Measurements from ENCODE around the gene OSGIN1. TPM values are rescaled to one million over a fixed set of nuclear protein-coding genes. Genes with fewer than 3 reads are reported as not detected.

The OSGIN1 gene
- total RNA-seq, 1 experiment from 2014 or later, result 9.8 TPM

DNA sequence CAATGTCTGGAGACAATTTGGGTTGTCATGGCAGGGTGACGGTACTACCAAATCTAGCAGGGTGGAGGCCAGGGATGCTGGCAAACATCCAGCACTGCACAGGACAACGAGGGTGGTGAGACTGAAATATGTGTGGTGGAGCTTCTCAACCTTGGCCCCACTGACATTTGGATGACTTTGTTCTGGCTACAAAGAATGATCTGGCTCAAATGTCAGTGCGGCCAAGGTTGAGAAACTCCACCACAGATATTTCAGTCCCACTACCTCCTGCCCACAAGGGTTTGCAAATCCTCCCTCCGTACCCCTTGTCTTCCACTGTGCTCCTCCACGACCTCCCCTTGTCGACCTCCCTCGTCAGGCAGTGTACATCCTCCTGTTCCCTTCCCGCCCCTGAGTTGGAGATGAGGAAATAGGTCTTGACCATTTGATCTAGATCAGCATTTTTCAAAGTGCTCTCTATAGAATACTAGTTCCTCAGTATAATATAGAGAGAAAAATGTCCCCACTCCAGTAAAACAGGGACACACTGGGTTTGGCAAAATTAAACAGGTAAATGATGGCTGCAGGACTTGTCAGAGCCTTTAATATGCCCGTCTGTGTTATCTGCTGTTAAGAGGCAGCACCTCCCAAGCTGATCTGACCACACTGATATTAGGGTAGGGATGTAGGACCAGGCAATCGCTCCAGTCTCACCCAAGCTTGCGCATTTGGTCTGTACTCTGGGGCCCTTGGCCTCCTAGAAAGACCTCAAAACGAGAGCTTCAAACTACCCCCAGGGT, 6.8 kb downstream of the OSGIN1 start:
- no peak for ATAC-seq
- no TSS peak for BruUV-seq (replicated peaks)
- Histone ChIP-seq H3K9me3 (ENCODE audit: low read length) (no peaks in the 10 kb centered on the region), H3K9ac (ENCODE audit: low read length) (no peak overlapping the region), H3K4me1 (ENCODE audit: insufficient read depth, low read length) (peaks cover 2% of the 10 kb centered on the region), H3K9me2 (replicated peaks; ENCODE audit: low read length) (no peaks in the 10 kb centered on the region), H2AFZ (ENCODE audit: low read length) (no peak overlapping the region), H3K27ac (ENCODE audit: low read length) (no peak overlapping the region), H3F3A (ENCODE audit: low read length, unreplicated experiment) (no peaks in the 10 kb centered on the region), H3K4me2 (ENCODE audit: low read length) (no peak overlapping the region), H3K79me2 (ENCODE audit: low read length) (peaks cover 5% of the 10 kb centered on the region), H3K27me3 (ENCODE audit: low read length) (no peaks in the 10 kb centered on the region), H3K36me3 (ENCODE audit: low read depth, low read length) (no peaks in the 10 kb centered on the region; the same call in 1 of the 2 replicates), H3K4me3 (ENCODE audit: low read length) (no peak overlapping the region), H4K20me1 (ENCODE audit: low read length) (no peaks in the 10 kb centered on the region)
- intact Hi-C loops (cut with micrococcal nuclease), result loop anchor here (5.0 kb wide), 2 partner anchors 102 to 217 kb away; no protein-coding TSS in a partner anchor
- no peak for DNase-seq
- CTCF ChIA-PET, result no interaction called here
- POLR2A ChIA-PET (ENCODE audit: unreplicated experiment), result no interaction called here
- TF ChIP-seq, protein P1, sequence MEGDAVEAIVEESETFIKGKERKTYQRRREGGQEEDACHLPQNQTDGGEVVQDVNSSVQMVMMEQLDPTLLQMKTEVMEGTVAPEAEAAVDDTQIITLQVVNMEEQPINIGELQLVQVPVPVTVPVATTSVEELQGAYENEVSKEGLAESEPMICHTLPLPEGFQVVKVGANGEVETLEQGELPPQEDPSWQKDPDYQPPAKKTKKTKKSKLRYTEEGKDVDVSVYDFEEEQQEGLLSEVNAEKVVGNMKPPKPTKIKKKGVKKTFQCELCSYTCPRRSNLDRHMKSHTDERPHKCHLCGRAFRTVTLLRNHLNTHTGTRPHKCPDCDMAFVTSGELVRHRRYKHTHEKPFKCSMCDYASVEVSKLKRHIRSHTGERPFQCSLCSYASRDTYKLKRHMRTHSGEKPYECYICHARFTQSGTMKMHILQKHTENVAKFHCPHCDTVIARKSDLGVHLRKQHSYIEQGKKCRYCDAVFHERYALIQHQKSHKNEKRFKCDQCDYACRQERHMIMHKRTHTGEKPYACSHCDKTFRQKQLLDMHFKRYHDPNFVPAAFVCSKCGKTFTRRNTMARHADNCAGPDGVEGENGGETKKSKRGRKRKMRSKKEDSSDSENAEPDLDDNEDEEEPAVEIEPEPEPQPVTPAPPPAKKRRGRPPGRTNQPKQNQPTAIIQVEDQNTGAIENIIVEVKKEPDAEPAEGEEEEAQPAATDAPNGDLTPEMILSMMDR (conservative IDR thresholded peaks at IDR 0.05; ENCODE audit: low read depth, low read length), result no peak
- no peak for TF ChIP-seq EZH2phosphoT487 (IDR thresholded peaks at IDR 0.05; ENCODE audit: borderline replicate concordance, low read length)
- TF ChIP-seq EZH2 (IDR thresholded peaks at IDR 0.05; ENCODE audit: low read length, unreplicated experiment), result no peak

DNA sequence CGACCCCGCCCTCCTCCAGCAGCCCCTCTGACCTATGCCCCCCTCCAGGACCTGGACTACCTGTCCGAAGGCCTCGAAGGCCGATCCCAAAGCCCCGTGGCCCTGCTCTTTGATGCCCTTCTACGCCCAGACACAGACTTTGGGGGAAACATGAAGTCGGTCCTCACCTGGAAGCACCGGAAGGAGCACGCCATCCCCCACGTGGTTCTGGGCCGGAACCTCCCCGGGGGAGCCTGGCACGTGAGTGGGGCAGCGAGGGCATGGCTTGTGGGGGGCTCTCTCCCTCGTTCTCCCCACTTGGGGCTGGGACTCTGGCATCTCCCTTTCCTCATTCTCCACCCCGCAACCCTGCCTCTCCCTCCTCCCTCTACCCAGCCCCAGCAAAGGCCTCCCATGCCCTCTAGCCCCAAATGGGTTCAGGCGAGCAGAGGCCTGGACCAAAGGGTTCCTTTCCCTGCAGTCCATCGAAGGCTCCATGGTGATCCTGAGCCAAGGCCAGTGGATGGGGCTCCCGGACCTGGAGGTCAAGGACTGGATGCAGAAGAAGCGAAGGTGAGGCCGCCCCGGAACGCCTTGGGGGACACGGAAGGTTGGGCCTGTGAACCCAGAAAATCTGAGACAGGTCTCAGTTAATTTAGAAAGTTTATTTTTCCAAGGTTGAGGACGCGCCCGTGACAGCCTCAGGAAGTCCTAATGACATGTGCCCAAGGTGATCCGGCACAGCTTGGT, 7.6 kb downstream of the OSGIN1 start:
- Histone ChIP-seq H3F3A (ENCODE audit: low read length, unreplicated experiment) (no peaks in the 10 kb centered on the region), H3K79me2 (ENCODE audit: low read length) (no peaks in the 10 kb centered on the region), H3K4me3 (ENCODE audit: low read length) (no peak overlapping the region), H4K20me1 (ENCODE audit: low read length) (no peaks in the 10 kb centered on the region), H3K36me3 (ENCODE audit: low read depth, low read length) (no peaks in the 10 kb centered on the region; the same call in 1 of the 2 replicates), H3K9ac (ENCODE audit: low read length) (no peak overlapping the region), H3K9me3 (ENCODE audit: low read length) (no peaks in the 10 kb centered on the region), H2AFZ (ENCODE audit: low read length) (no peak overlapping the region), H3K27me3 (ENCODE audit: low read length) (no peaks in the 10 kb centered on the region), H3K4me1 (ENCODE audit: insufficient read depth, low read length) (no peaks in the 10 kb centered on the region), H3K4me2 (ENCODE audit: low read length) (no peak overlapping the region), H3K9me2 (replicated peaks; ENCODE audit: low read length) (no peaks in the 10 kb centered on the region), H3K27ac (ENCODE audit: low read length) (no peak overlapping the region)
- no peak for TF ChIP-seq EZH2 (IDR thresholded peaks at IDR 0.05; ENCODE audit: low read length, unreplicated experiment)
- TF ChIP-seq, protein P1 (conservative IDR thresholded peaks at IDR 0.05; ENCODE audit: low read depth, low read length), result no peak
- no peak for TF ChIP-seq EZH2phosphoT487 (IDR thresholded peaks at IDR 0.05; ENCODE audit: borderline replicate concordance, low read length)
- ATAC-seq, result no peak
- ChIA-PET CTCF (no interaction called here), POLR2A (ENCODE audit: unreplicated experiment) (no interaction called here)
- no TSS peak for BruUV-seq (replicated peaks)
- DNase-seq, result no peak
- intact Hi-C loops (cut with micrococcal nuclease), result no loop called here

DNA sequence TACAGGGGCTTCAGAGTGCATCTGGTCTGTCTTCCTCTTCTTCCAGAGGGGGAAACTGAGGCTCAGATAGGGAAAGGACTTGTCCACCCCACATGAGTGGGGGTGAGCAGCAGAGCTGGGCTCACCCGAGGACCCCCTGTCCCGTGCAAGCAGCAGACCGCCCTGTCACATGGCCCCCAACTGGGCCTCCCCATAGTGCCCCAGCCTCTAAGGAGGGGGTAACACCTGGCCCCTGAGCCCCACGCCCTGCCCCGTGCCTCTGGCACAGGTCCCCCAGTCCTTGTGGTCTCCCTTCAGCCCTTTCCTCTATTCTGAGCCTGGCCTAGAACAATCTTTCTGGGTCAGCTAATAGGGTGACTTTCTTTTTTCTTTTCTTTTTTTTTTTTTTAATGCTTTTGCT, 8.6 kb downstream of the OSGIN1 start:
- Histone ChIP-seq H3K9me3 (ENCODE audit: low read length) (no peaks in the 10 kb centered on the region), H3K4me3 (ENCODE audit: low read length) (no peak overlapping the region), H3K27me3 (ENCODE audit: low read length) (no peaks in the 10 kb centered on the region), H2AFZ (ENCODE audit: low read length) (no peak overlapping the region), H3K36me3 (ENCODE audit: low read depth, low read length) (no peaks in the 10 kb centered on the region; the same call in 1 of the 2 replicates), H4K20me1 (ENCODE audit: low read length) (no peaks in the 10 kb centered on the region), H3K4me2 (ENCODE audit: low read length) (no peak overlapping the region), H3K79me2 (ENCODE audit: low read length) (no peaks in the 10 kb centered on the region), H3F3A (ENCODE audit: low read length, unreplicated experiment) (no peaks in the 10 kb centered on the region), H3K4me1 (ENCODE audit: insufficient read depth, low read length) (no peaks in the 10 kb centered on the region), H3K27ac (ENCODE audit: low read length) (no peak overlapping the region), H3K9me2 (replicated peaks; ENCODE audit: low read length) (no peaks in the 10 kb centered on the region), H3K9ac (ENCODE audit: low read length) (no peak overlapping the region)
- ATAC-seq, result no peak
- BruUV-seq (replicated peaks), result no TSS peak
- TF ChIP-seq, protein P1 (conservative IDR thresholded peaks at IDR 0.05; ENCODE audit: low read depth, low read length), result no peak
- no peak for TF ChIP-seq EZH2 (IDR thresholded peaks at IDR 0.05; ENCODE audit: low read length, unreplicated experiment)
- no peak for TF ChIP-seq EZH2phosphoT487 (IDR thresholded peaks at IDR 0.05; ENCODE audit: borderline replicate concordance, low read length)
- no peak for DNase-seq
- ChIA-PET CTCF (no interaction called here), POLR2A (ENCODE audit: unreplicated experiment) (no interaction called here)
- intact Hi-C loops (cut with micrococcal nuclease), result no loop called here
